ENCODE measurements around the gene GPBP1L1. TPM values are rescaled to one million over a fixed set of nuclear protein-coding genes. Genes with fewer than 3 reads are reported as not detected.

The GPBP1L1 gene
- polyA plus RNA-seq, 1 experiment = 63.0 TPM

DNA sequence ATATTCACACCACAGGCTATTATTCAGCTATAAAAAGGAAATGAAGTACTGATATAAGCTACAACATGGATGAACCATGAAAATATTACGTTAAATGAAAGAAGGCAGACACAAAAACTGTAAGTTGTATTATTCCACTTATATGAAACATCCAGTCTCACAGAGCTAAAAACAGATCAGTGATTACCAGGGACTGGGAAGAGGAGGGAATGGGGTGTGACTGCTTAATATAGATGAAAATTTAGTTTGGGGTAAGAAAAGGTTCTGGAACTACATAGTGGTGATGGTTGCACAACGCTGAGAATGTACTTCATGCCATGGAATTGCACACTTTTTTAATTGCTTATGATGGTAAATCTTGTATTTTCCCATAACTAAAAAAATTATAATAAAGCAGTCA lies 19.5 kb downstream of the GPBP1L1 start:
- DNase-seq (ENCODE audit: low read depth, low spot score) = no peak
- TF ChIP-seq, protein P1, sequence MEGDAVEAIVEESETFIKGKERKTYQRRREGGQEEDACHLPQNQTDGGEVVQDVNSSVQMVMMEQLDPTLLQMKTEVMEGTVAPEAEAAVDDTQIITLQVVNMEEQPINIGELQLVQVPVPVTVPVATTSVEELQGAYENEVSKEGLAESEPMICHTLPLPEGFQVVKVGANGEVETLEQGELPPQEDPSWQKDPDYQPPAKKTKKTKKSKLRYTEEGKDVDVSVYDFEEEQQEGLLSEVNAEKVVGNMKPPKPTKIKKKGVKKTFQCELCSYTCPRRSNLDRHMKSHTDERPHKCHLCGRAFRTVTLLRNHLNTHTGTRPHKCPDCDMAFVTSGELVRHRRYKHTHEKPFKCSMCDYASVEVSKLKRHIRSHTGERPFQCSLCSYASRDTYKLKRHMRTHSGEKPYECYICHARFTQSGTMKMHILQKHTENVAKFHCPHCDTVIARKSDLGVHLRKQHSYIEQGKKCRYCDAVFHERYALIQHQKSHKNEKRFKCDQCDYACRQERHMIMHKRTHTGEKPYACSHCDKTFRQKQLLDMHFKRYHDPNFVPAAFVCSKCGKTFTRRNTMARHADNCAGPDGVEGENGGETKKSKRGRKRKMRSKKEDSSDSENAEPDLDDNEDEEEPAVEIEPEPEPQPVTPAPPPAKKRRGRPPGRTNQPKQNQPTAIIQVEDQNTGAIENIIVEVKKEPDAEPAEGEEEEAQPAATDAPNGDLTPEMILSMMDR (IDR thresholded peaks at IDR 0.05; ENCODE audit: low read depth, low read length) = no peak
- Histone ChIP-seq H3K9me3 (ENCODE audit: control insufficient read depth, insufficient read depth, low read length) (no peaks in the 10 kb centered on the region; the same call in 1 of the 2 replicates), H3K27ac (ENCODE audit: low read depth, low read length) (no peak overlapping the region), H3K27me3 (ENCODE audit: control insufficient read depth, insufficient read depth, low read length) (no peaks in the 10 kb centered on the region), H3K4me3 (ENCODE audit: low read depth, low read length) (no peak overlapping the region)
- POLR2A ChIA-PET = no interaction called here
- CTCF ChIA-PET = no interaction called here

DNA sequence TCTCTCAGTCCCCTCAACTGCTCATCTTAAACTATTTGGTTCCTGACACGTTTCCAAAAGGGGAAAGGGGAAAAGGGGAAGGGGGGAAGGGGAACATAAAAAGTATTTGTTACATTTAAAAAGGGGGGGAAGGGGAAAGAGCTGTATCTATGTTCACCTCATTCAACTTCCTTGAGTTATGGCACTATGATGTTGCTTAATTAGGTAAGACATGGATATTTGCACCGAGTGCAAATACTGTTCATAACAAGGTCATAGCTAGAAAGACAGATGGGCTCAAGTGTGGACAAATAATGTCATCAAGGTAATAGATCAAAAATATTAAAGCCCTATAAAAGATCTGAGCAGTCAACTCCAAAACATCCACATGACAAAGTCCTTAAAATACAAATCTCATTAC lies 26.0 kb downstream of the GPBP1L1 start:
- ChIA-PET CTCF (no interaction called here), POLR2A (no interaction called here)
- TF ChIP-seq, protein P1 (IDR thresholded peaks at IDR 0.05; ENCODE audit: low read depth, low read length) = no peak
- no peaks in the 10 kb centered on the region for H3K27me3 ChIP-seq (ENCODE audit: control insufficient read depth, insufficient read depth, low read length)
- H3K9me3 ChIP-seq (ENCODE audit: control insufficient read depth, insufficient read depth, low read length) = no peaks in the 10 kb centered on the region
- no peak overlapping the region for H3K4me3 ChIP-seq (ENCODE audit: low read depth, low read length)
- no peak overlapping the region for H3K27ac ChIP-seq (ENCODE audit: low read depth, low read length)
- no peak for DNase-seq (ENCODE audit: low read depth, low spot score)

DNA sequence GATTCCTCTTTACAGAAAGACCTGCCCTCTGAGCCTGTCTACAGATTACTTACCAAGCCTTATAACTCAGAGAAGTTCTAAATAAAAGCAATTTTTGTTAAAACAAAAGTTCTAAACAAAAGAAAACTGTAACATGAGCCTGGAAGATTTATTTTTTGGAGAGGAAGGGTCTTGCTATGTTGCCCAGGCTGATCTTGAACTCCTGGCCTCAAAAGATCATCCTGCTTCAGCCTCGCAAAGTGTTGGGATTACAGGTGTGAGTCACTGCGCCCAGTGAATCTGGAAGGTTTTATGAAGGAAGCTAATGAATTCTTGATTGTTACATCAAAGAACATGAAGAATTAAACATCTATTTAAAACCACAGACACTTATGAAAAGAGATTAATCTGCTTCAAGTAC lies 27.1 kb downstream of the GPBP1L1 start:
- H3K27me3 ChIP-seq (ENCODE audit: control insufficient read depth, insufficient read depth, low read length) = no peaks in the 10 kb centered on the region
- no peak for DNase-seq (ENCODE audit: low read depth, low spot score)
- POLR2A ChIA-PET = no interaction called here
- TF ChIP-seq, protein P1 (IDR thresholded peaks at IDR 0.05; ENCODE audit: low read depth, low read length) = no peak
- H3K27ac ChIP-seq (ENCODE audit: low read depth, low read length) = no peak overlapping the region
- CTCF ChIA-PET = no interaction called here
- no peak overlapping the region for H3K4me3 ChIP-seq (ENCODE audit: low read depth, low read length)
- H3K9me3 ChIP-seq (ENCODE audit: control insufficient read depth, insufficient read depth, low read length) = no peaks in the 10 kb centered on the region

DNA sequence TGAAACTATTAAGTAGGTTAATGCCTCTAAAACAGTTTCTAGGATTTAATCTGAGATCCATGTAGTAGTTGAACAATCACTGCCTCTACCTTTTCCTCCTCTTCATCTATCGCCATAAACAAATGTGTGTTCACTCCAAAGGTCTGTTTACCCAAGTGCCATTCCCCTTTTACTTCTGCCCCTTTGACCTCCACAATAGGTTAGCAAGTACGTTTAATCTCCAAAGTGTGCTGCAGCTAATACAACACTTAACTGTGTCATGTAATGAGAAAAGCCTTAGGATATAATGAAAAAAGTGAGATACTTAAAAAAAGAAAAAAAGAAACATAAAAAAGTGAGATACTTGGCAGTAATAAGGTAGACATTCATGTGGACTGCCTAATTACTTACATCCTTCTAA lies 28.2 kb downstream of the GPBP1L1 start:
- no peak for DNase-seq (ENCODE audit: low read depth, low spot score)
- ChIA-PET POLR2A (no interaction called here), CTCF (interaction anchor here (0.6 kb wide), 1 partner anchor 26 kb away, joined by 3 read pairs; no protein-coding TSS in a partner anchor)
- TF ChIP-seq, protein P1 (IDR thresholded peaks at IDR 0.05; ENCODE audit: low read depth, low read length) = no peak
- no peak overlapping the region for H3K4me3 ChIP-seq (ENCODE audit: low read depth, low read length)
- no peaks in the 10 kb centered on the region for H3K9me3 ChIP-seq (ENCODE audit: control insufficient read depth, insufficient read depth, low read length)
- H3K27ac ChIP-seq (ENCODE audit: low read depth, low read length) = no peak overlapping the region
- H3K27me3 ChIP-seq (ENCODE audit: control insufficient read depth, insufficient read depth, low read length) = no peaks in the 10 kb centered on the region

DNA sequence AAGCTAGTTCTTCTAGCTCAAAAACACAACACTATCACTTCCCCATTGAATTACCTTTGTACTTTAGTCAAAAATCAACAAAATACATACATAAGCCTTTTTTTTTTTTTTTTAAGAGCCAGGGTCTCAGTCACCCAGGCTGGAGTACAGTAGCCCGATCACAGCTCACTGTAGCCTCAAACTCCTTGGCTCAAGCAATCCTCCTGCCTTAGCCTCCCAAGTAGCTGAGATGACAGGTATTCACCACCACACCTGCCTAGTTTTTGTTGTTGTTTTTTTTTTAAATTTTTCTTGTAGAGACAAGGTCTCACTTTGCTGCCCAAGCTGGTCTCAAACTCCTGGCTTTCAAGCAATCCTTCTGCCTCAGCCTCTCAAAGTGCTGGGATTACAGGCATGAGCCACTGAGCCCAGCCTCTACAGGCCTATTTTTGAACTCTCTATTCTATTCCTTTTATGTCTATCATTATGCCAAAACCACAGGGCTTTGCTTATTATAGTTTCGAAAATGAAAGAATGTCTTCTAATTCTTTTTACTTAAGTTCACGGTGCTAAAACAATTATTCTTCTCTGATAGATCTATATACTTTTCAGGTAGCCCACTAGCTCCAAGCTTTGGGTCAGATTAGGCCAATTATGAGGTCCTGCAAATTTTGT lies 29.6 kb downstream of the GPBP1L1 start:
- POLR2A ChIA-PET = no interaction called here
- no peaks in the 10 kb centered on the region for H3K9me3 ChIP-seq (ENCODE audit: control insufficient read depth, insufficient read depth, low read length)
- DNase-seq (ENCODE audit: low read depth, low spot score) = no peak
- H3K4me3 ChIP-seq (ENCODE audit: low read depth, low read length) = no peak overlapping the region
- no peaks in the 10 kb centered on the region for H3K27me3 ChIP-seq (ENCODE audit: control insufficient read depth, insufficient read depth, low read length)
- TF ChIP-seq, protein P1 (IDR thresholded peaks at IDR 0.05; ENCODE audit: low read depth, low read length) = no peak
- H3K27ac ChIP-seq (ENCODE audit: low read depth, low read length) = no peak overlapping the region
- CTCF ChIA-PET = no interaction called here
